HG02938 (cell line): ENCODE measurements around the gene NHERF2.
A peak's percentile ranks its signal among the peaks of the same experiment; 100 is the strongest.

ENCODE experiments used
- ATAC-seq: cut with Tn5 transposase; IDR thresholded peaks from one replicate; pipeline ENCODE4 v1.9.1; 2021; ENCODE audit warnings: mild to moderate bottlenecking, moderate library complexity; ENCODE audit not compliant: unreplicated experiment

The NHERF2 gene

GRCh38 chr16:2038382-2039231 lies 11.9 kb downstream of the NHERF2 start:
- ATAC-seq = no peak

GRCh38 chr16:2039274-2040031 lies 12.8 kb downstream of the NHERF2 start:
- ATAC-seq = no peak

- ATAC-seq = no peak
Measured at GRCh38 chr16:2040041-2040786, 13.5 kb downstream of the NHERF2 start.

- ATAC-seq = no peak
Measured at GRCh38 chr16:2040787-2041522, 14.3 kb downstream of the NHERF2 start.

- no peak for ATAC-seq
Measured at GRCh38 chr16:2042171-2042985, 15.7 kb downstream of the NHERF2 start.

GRCh38 chr16:2042986-2043666 lies 16.4 kb downstream of the NHERF2 start:
- no peak for ATAC-seq

GRCh38 chr16:2043667-2044451 lies 17.2 kb downstream of the NHERF2 start:
- no peak for ATAC-seq

- ATAC-seq = no peak
Measured at GRCh38 chr16:2044541-2044940, 17.8 kb downstream of the NHERF2 start.

GRCh38 chr16:2045965-2046892 lies 19.5 kb downstream of the NHERF2 start:
- ATAC-seq = no peak

- ATAC-seq = no peak
Measured at GRCh38 chr16:2046893-2047329, 20.2 kb downstream of the NHERF2 start.

- ATAC-seq = peak; percentile 82
Measured at GRCh38 chr16:2047330-2048115, 20.8 kb downstream of the NHERF2 start, which contains the start of the genes NTHL1 and TSC2. Gene NTHL1 (minus strand): TSS chr16:2047834. CDS start chr16:2047823, 11 bp downstream. Gene TSC2 (plus strand): TSS chr16:2047985. CDS start chr16:2048616, 631 bp downstream.

- ATAC-seq = peak; percentile 18
Measured at GRCh38 chr16:2048116-2048543, 21.4 kb downstream of the NHERF2 start.

GRCh38 chr16:2053211-2053610 lies 26.5 kb downstream of the NHERF2 start:
- ATAC-seq = no peak

- no peak for ATAC-seq
Measured at GRCh38 chr16:2053897-2054296, 27.2 kb downstream of the NHERF2 start.

GRCh38 chr16:2054543-2055245 lies 28.0 kb downstream of the NHERF2 start:
- ATAC-seq = no peak

GRCh38 chr16:2056077-2056476 lies 29.4 kb downstream of the NHERF2 start:
- no peak for ATAC-seq
